Panc1 (cell line): ENCODE results near the gene MYLIP. TPM values are rescaled to one million over a fixed set of nuclear protein-coding genes. Genes with fewer than 3 reads are reported as not detected.

Experiments used
- ATAC-seq: fragments of 200-7000 bp; cut with Tn5 transposase; 2 replicates; pipeline ENCODE4 v1.9.1; 2020; ENCODE audit warnings: mild to moderate bottlenecking, moderate library complexity
- Bru-seq: library from RNA; stranded (reverse); fragments of 400-500 nt; gene quantifications from one replicate; lab custom pipeline; 2021; lab: Mats Ljungman, UMichigan
- BruChase-seq, 2 experiments: library from RNA; stranded (reverse); fragments of 400-500 nt; gene quantifications; one replicate each; lab custom pipeline; 2021; lab: Mats Ljungman, UMichigan
- BruUV-seq: library from RNA; stranded (reverse); fragments of 400-500 nt; replicated peaks from 2 replicates; lab custom pipeline; 2021; lab: Mats Ljungman, UMichigan
- CTCF ChIA-PET: fragments of 300-600 bp; sonication (Branson Sonifier 250); formaldehyde crosslinking; loops from one replicate; lab custom pipeline; 2022; ENCODE audit warnings: antibody characterized with exemption; lab: Charles Lee
- POLR2A ChIA-PET: fragments of 300-600 bp; sonication (Branson Sonifier 250); formaldehyde crosslinking; loops from one replicate; lab custom pipeline; 2022; ENCODE audit warnings: antibody characterized with exemption; lab: Charles Lee
- DNase-seq: peaks from one replicate; pipeline ENCODE4 v3.0.0-alpha.2; 2010; ENCODE audit warnings: low read depth, low spot score
- H3K27ac ChIP-seq: 2 replicates; pipeline ENCODE4 v1.5.1; 2011; ENCODE audit warnings: mild to moderate bottlenecking, low read length, inconsistent platforms
- H3K27me3 ChIP-seq: fragments of 200-500 bp; sonication (Bioruptor generic); 2 replicates; pipeline ENCODE4 v1.6.0; 2014; ENCODE audit warnings: low read length, inconsistent platforms; ENCODE audit not compliant: control insufficient read depth, insufficient read depth
- H3K36me3 ChIP-seq: fragments of 200-500 bp; sonication (Bioruptor generic); 2 replicates; pipeline ENCODE4 v1.5.1; 2014; ENCODE audit warnings: inconsistent platforms, mild to moderate bottlenecking, low read length, moderate library complexity; ENCODE audit not compliant: control insufficient read depth, insufficient read depth
- H3K4me1 ChIP-seq: 2 replicates; pipeline ENCODE4 v1.5.1; 2011; ENCODE audit warnings: inconsistent platforms, mild to moderate bottlenecking, low read length, moderate library complexity; ENCODE audit not compliant: control insufficient read depth, insufficient read depth
- H3K4me3 ChIP-seq, 2 experiments: 2 replicates each; pipeline ENCODE4 v1.5.1; 2011 to 2012; ENCODE audit warnings: low read depth in 2 of 2, low read length in 2 of 2, mild to moderate bottlenecking in 2 of 2, inconsistent platforms in 1 of 2, moderate library complexity in 1 of 2
- H3K9me3 ChIP-seq: fragments of 200-500 bp; sonication (Bioruptor generic); 2 replicates; pipeline ENCODE4 v1.5.1; 2014; ENCODE audit warnings: low read depth, mild to moderate bottlenecking, inconsistent platforms, low read length, moderate library complexity; ENCODE audit not compliant: control insufficient read depth, insufficient read depth
- CTCF ChIP-seq: fragments of 450-650 bp; IDR thresholded peaks from 2 replicates; pipeline ENCODE4 v1.5.1; 2017; ENCODE audit warnings: mild to moderate bottlenecking
- POLR2AphosphoS5 ChIP-seq: IDR thresholded peaks from 2 replicates; pipeline ENCODE4 v1.6.1; 2012; ENCODE audit warnings: mild to moderate bottlenecking, low read depth, low read length, moderate library complexity
- SIN3A ChIP-seq: IDR thresholded peaks from 2 replicates; pipeline ENCODE4 v1.6.1; 2012; ENCODE audit warnings: low read depth, mild to moderate bottlenecking, low read length, moderate library complexity, borderline replicate concordance; ENCODE audit not compliant: insufficient read depth
- TCF7L2 ChIP-seq: IDR thresholded peaks from 2 replicates; pipeline ENCODE4 v1.6.1; 2011; ENCODE audit warnings: mild to moderate bottlenecking, low read depth, low read length, inconsistent platforms
- in situ Hi-C: cut with HindIII; loops from 2 replicates; pipeline ENCODE4 v1.10.0; 2016; ENCODE audit warnings: low sequenced_read_pairs, low pct_unique_long_range_greater_than_20kb
- intact Hi-C: fragments of 100-400 bp; cut with micrococcal nuclease; formaldehyde crosslinking; loops from one replicate; pipeline ENCODE4 v1.10.0; 2022; ENCODE audit not compliant: unreplicated experiment
- long read RNA-seq: library from polyadenylated mRNA; unstranded; transcript quantifications from one replicate; pipeline ENCODE4 v2.0.0, GENCODE V29; 2021; ENCODE audit not compliant: unreplicated experiment
- polyA plus RNA-seq: library from polyadenylated mRNA; unstranded; fragments of >200 nt; gene quantifications from one replicate; pipeline ENCODE4 v1.2.1, GENCODE V29; 2012; ENCODE audit warnings: missing spikeins; ENCODE audit not compliant: insufficient read length
- total RNA-seq: library from RNA; stranded (reverse); gene quantifications from one replicate; pipeline ENCODE4 v1.2.1, GENCODE V29; 2021; ENCODE audit not compliant: unreplicated experiment
- TF ChIP-seq, protein P1 (sequence below), 2 experiments: IDR thresholded peaks; 2 replicates each; pipeline ENCODE4 v1.6.1; 2011 to 2012; ENCODE audit warnings: low read depth in 2 of 2, control low read depth in 1 of 2, low read length in 1 of 2, mild to moderate bottlenecking in 1 of 2, moderate library complexity in 1 of 2; ENCODE audit not compliant: insufficient read depth in 1 of 2

MYLIP gene
- total RNA-seq (12.7 TPM), Bru-seq, nascent RNA (percentile 90 among the genes with signal in this experiment), BruChase-seq, experiment 1, labeled RNA remaining after a 2-hour chase (percentile 76 among the genes with signal in this experiment), BruChase-seq, experiment 2, labeled RNA remaining after a 6-hour chase (percentile 55 among the genes with signal in this experiment)
- polyA plus RNA-seq: 8.6 TPM
- long read RNA-seq, transcript MYLIP-202 (7 exons, 1,666 nt): major isoform, 11 of 18 reads
- long read RNA-seq, partial matches to known transcripts: 4 of 18 reads
- long read RNA-seq, other reads (novel, unspliced or antisense): 3 of 18 reads

DNA sequence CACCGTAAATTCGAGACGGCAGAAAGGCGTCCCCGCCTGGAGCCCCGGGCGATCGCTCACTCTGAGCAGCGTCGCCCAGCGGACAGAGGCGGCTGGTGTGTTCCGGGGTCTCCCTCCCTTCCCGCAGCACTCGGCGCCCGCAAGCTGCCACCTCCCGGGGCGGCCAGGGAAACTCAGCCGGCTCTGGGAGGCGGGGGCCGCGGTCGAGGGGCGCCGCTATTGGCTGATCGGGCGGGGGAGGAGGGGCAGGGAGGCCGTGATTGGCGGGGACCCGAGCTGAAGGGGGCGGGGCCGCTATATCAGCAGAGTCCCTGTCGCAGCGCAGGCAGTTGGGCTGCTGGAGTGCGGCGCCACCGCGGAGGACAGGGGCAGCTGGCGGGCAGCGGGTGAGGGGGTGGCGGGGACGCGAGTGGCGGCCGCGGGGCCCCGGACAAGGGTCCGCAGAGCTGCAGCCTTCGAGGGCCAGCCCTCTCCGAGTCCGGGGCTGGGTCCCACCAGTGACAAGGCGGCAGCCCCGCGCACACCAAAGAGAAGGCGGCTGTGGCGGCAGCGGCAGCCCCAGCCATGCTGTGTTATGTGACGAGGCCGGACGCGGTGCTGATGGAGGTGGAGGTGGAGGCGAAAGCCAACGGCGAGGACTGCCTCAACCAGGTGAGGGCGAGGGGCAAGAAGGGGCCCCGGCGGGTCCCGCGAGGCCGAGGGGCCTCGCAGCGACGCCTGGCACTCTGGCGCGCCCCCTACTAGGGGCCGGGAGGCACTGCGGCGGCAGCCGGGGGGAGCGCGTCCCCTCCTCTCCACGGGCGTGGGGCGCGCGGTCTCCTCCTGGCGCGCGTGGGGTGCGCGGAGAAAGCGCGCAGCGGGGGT lies at the start of gene MYLIP:
MYLIP (plus strand) TSS at position 328 of the 864 bp plus-strand sequence; CDS start at position 565, 237 bp downstream.
- no peaks in the 10 kb centered on the region for H3K9me3 ChIP-seq
- peaks cover 15% of the 10 kb centered on the region for H3K36me3 ChIP-seq
- peak within 1 kb of the TSS; percentile 83 to 92 for H3K4me3 ChIP-seq
- H3K27ac ChIP-seq: peak within 1 kb of the TSS; percentile 92
- DNase-seq (no peak), ATAC-seq (peak; percentile 94)
- peaks cover under 1% of the 10 kb centered on the region for H3K27me3 ChIP-seq
- ChIA-PET CTCF (interaction anchor here (0.6 to 1.1 kb wide), 14 partner anchors 76 to 567 kb away, joined by 3 to 12 read pairs (median 5); no protein-coding TSS in a partner anchor), POLR2A (interaction anchor here (0.6 to 0.9 kb wide), 6 partner anchors 29 to 436 kb away, joined by 3 to 13 read pairs (median 8); no protein-coding TSS in a partner anchor)
- BruUV-seq: no TSS peak
- in situ Hi-C loops: no loop called here
- peak; percentile 83 for TF ChIP-seq CTCF
- TF ChIP-seq SIN3A: no peak
- TF ChIP-seq TCF7L2: no peak
- peak; percentile 99 for TF ChIP-seq POLR2AphosphoS5
- TF ChIP-seq, protein P1, sequence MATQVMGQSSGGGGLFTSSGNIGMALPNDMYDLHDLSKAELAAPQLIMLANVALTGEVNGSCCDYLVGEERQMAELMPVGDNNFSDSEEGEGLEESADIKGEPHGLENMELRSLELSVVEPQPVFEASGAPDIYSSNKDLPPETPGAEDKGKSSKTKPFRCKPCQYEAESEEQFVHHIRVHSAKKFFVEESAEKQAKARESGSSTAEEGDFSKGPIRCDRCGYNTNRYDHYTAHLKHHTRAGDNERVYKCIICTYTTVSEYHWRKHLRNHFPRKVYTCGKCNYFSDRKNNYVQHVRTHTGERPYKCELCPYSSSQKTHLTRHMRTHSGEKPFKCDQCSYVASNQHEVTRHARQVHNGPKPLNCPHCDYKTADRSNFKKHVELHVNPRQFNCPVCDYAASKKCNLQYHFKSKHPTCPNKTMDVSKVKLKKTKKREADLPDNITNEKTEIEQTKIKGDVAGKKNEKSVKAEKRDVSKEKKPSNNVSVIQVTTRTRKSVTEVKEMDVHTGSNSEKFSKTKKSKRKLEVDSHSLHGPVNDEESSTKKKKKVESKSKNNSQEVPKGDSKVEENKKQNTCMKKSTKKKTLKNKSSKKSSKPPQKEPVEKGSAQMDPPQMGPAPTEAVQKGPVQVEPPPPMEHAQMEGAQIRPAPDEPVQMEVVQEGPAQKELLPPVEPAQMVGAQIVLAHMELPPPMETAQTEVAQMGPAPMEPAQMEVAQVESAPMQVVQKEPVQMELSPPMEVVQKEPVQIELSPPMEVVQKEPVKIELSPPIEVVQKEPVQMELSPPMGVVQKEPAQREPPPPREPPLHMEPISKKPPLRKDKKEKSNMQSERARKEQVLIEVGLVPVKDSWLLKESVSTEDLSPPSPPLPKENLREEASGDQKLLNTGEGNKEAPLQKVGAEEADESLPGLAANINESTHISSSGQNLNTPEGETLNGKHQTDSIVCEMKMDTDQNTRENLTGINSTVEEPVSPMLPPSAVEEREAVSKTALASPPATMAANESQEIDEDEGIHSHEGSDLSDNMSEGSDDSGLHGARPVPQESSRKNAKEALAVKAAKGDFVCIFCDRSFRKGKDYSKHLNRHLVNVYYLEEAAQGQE (IDR thresholded peaks at IDR 0.05; ENCODE audit: insufficient read depth in 1 of 2, low read depth in 2 of 2, low read length in 1 of 2): no peak
- intact Hi-C loops: loop anchor here (1.0 kb wide), 1 partner anchor 438 kb away; no protein-coding TSS in a partner anchor
- H3K4me1 ChIP-seq: peaks cover 19% of the 10 kb centered on the region

- intact Hi-C loops (no loop called here), in situ Hi-C loops (no loop called here)
- Histone ChIP-seq H3K27me3 (peaks cover 17% of the 10 kb centered on the region), H3K9me3 (no peaks in the 10 kb centered on the region), H3K4me3 (no peak overlapping the region), H3K4me1 (no peaks in the 10 kb centered on the region), H3K27ac (no peak overlapping the region), H3K36me3 (no peaks in the 10 kb centered on the region)
- no TSS peak for BruUV-seq
- no peak for DNase-seq
- ChIA-PET CTCF (no interaction called here), POLR2A (no interaction called here)
- ATAC-seq: no peak
- TF ChIP-seq POLR2AphosphoS5 (no peak), CTCF (no peak), TCF7L2 (no peak), SIN3A (no peak)
- TF ChIP-seq, protein P1 (IDR thresholded peaks at IDR 0.05; ENCODE audit: insufficient read depth in 1 of 2, low read depth in 2 of 2, low read length in 1 of 2): no peak
Measured at GRCh38 chr6:16079354-16079753, 49.5 kb upstream of the MYLIP start.
